SJSA1 (cell line): ENCODE measurements around the gene CRKL. TPM values are rescaled to one million over a fixed set of nuclear protein-coding genes. Genes with fewer than 3 reads are reported as not detected.
A peak's percentile ranks its signal among the peaks of the same experiment; 100 is the strongest.

Experiments used
- DNase-seq, 2 experiments: peaks; one replicate each; pipeline ENCODE4 v3.0.0-alpha.2; 2015 to 2020; ENCODE audit warnings: low spot score in 2 of 2, low read depth in 1 of 2
- H3K27ac ChIP-seq: fragments of 250-450 bp; sonication (Bioruptor Pico); 2 replicates; pipeline ENCODE4 v1.5.1; 2020; ENCODE audit warnings: mild to moderate bottlenecking, moderate library complexity
- H3K27me3 ChIP-seq: fragments of 250-450 bp; sonication (Bioruptor Pico); replicated peaks from 2 replicates; pipeline ENCODE4 v1.5.1; 2020; ENCODE audit warnings: mild to moderate bottlenecking, moderate library complexity
- H3K36me3 ChIP-seq: fragments of 250-450 bp; sonication (Bioruptor Pico); 2 replicates; pipeline ENCODE4 v1.5.1; 2020; ENCODE audit warnings: mild to moderate bottlenecking
- H3K4me1 ChIP-seq: fragments of 250-450 bp; sonication (Bioruptor Pico); replicated peaks from 2 replicates; pipeline ENCODE4 v1.6.1; 2021; ENCODE audit warnings: mild to moderate bottlenecking
- H3K4me3 ChIP-seq: fragments of 250-450 bp; sonication (Bioruptor Pico); 2 replicates; pipeline ENCODE4 v1.5.1; 2020; ENCODE audit warnings: mild to moderate bottlenecking
- H3K9me3 ChIP-seq: fragments of 250-450 bp; sonication (Bioruptor Pico); replicated peaks from 2 replicates; pipeline ENCODE4 v1.5.1; 2020; ENCODE audit warnings: mild to moderate bottlenecking
- total RNA-seq: library from RNA; depleted of rRNA; stranded (reverse); fragments of >200 nt; shearing (Covaris generic); gene quantifications from 2 replicates; pipeline ENCODE4 v1.2.3, GENCODE V29; 2014

CRKL gene
- total RNA-seq, 1 experiment from 2014 or later = 53.9 TPM

DNA sequence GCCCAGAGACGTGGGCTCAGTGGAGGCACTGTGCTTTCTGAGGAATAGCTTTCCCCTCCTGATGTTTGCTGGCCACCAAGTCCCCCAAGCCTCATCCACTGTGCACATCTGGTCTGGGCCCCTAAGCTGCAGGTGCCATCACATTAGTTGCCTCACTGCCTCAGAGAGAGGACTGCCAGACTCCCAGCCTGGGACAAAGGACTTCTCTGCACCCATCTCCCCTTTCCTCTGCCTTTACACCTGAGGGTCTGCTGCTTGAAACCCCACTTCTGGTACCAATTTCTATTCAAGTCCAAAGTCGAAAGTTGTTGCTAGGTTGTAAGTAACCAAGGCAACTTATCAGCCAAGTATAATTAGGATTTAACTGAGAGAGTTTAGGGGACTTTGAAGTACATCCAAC, 61.2 kb downstream of the CRKL start:
- Histone ChIP-seq H3K27me3 (no peaks in the 10 kb centered on the region), H3K4me1 (peaks cover 24% of the 10 kb centered on the region), H3K36me3 (peaks cover 8% of the 10 kb centered on the region), H3K9me3 (peaks cover 10% of the 10 kb centered on the region; the same call in 1 of the 2 replicates), H3K27ac (no peak overlapping the region), H3K4me3 (no peak overlapping the region)
- no peak for DNase-seq

DNA sequence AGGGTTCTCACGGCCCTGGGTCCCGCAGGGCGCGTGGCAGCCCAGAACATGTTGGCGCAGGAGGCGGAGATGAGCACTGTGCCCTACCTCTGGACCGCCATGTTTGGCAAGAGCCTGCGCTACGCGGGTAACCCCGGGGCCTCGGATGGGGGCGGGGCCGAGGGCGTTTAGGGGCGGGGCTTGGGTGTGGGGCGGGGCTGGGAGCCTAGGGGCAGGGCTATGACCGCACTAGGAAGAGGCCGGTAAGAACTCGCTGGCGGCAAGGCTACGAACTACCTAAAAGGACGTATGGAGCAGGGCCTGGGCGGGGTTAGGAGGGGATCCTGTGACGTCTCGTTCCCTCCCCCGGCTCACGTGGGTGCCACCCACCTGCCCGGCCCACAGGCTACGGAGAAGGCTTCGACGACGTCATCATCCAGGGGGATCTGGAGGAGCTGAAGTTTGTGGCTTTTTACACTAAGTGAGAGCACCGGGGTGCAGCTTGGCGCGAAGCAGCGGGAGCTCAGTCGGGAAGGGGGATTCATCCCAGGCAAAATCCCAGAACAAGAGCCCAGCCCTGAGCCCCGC, 62.1 kb downstream of the CRKL start:
- Histone ChIP-seq H3K4me1 (peaks cover 24% of the 10 kb centered on the region), H3K27me3 (no peaks in the 10 kb centered on the region), H3K4me3 (no peak overlapping the region), H3K9me3 (peaks cover 10% of the 10 kb centered on the region; the same call in 1 of the 2 replicates), H3K27ac (no peak overlapping the region), H3K36me3 (peaks cover 13% of the 10 kb centered on the region)
- DNase-seq = no peak

DNA sequence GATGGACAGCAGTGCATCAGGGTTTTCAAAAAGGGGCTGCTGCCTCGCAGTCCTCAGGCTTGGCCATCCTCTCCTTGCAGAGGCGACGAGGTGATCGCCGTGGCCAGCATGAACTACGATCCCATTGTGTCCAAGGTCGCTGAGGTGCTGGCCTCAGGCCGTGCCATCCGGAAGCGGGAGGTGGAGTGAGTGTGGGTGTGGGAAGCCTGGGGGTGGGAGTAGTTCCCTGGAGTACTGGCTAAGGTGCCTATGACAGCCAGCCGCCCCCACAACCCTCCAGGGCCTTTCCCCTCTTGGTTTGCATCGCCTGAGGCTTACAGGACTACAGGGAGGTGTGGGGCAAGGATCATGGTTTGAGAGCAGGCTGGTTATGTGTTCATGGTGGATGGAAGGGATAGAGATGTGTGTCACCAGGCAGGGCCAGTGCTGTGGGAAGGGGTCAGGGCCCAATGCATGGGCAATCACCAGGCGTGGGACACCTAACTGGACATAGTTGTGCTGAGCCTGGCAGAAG, 62.8 kb downstream of the CRKL start:
- no peaks in the 10 kb centered on the region for H3K27me3 ChIP-seq
- H3K4me3 ChIP-seq = no peak overlapping the region
- peaks cover 15% of the 10 kb centered on the region for H3K36me3 ChIP-seq
- peaks cover 10% of the 10 kb centered on the region; the same call in 1 of the 2 replicates for H3K9me3 ChIP-seq
- H3K4me1 ChIP-seq = peaks cover 24% of the 10 kb centered on the region
- no peak for DNase-seq
- no peak overlapping the region for H3K27ac ChIP-seq

DNA sequence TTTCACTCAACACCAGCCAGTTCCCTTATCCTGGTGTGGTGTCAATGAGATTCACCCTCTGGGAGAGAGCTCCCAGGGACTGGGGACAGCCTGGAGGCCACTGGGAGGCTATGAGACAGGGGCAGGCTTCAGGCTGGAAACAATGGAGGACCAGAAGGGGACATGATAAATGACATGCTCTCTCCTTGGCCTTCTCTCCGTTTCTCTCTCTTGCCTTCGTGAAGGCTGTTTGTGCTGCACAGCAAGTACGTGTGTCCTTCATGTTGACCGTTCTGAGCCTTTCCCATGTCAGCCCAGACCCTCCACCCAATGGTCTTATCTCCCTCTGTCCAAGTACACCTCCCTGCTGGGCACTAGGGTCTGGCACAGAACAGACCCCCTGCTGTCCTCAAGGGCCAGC, 63.3 kb downstream of the CRKL start:
- H3K27me3 ChIP-seq = no peaks in the 10 kb centered on the region
- peaks cover 10% of the 10 kb centered on the region; the same call in 1 of the 2 replicates for H3K9me3 ChIP-seq
- peaks cover 15% of the 10 kb centered on the region for H3K36me3 ChIP-seq
- H3K27ac ChIP-seq = no peak overlapping the region
- H3K4me3 ChIP-seq = no peak overlapping the region
- peaks cover 24% of the 10 kb centered on the region for H3K4me1 ChIP-seq
- DNase-seq = no peak

DNA sequence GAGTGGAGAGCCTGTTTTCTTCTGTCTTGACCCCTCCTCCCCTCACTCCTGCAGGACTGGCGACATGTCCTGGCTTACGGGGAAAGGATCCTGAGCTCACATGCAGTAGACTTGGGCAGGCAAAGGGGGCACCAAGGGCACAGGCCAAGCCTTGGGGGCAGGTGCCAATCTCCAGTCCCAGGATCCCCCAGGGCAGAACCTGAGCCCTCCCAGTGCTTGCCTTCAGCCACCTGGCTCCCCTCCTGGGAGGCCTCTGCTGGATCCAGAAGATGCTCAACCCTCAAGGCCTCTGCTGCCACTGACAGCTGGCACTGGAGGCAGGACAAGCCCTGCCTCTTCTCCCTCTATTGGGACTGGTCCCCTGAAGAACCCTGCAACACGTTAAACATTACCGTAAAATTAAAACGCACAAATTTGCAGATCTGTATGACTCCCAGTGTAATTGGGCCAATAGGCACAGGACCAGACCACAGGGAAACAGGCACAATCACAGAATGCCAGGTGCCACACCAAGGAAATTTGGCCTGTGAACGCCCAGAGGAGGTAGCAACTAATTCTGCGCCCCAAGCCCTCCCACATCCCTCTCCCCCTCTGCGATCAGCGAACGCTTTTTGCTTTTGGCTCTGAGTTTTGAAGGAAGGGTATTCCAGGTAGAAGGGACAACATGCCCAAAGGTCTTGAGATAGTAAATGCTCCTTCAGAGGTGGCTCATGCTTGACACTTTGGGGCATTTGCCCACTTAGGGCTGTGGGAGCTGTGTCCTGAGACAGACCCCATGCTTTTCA, 63.9 kb downstream of the CRKL start:
- H3K4me1 ChIP-seq = peaks cover 24% of the 10 kb centered on the region
- H3K27ac ChIP-seq = peak overlapping the region; percentile 64
- H3K27me3 ChIP-seq = no peaks in the 10 kb centered on the region
- peak overlapping the region; percentile 91 for H3K4me3 ChIP-seq
- peaks cover 18% of the 10 kb centered on the region for H3K36me3 ChIP-seq
- no peak for DNase-seq
- peaks cover 10% of the 10 kb centered on the region; the same call in 1 of the 2 replicates for H3K9me3 ChIP-seq

DNA sequence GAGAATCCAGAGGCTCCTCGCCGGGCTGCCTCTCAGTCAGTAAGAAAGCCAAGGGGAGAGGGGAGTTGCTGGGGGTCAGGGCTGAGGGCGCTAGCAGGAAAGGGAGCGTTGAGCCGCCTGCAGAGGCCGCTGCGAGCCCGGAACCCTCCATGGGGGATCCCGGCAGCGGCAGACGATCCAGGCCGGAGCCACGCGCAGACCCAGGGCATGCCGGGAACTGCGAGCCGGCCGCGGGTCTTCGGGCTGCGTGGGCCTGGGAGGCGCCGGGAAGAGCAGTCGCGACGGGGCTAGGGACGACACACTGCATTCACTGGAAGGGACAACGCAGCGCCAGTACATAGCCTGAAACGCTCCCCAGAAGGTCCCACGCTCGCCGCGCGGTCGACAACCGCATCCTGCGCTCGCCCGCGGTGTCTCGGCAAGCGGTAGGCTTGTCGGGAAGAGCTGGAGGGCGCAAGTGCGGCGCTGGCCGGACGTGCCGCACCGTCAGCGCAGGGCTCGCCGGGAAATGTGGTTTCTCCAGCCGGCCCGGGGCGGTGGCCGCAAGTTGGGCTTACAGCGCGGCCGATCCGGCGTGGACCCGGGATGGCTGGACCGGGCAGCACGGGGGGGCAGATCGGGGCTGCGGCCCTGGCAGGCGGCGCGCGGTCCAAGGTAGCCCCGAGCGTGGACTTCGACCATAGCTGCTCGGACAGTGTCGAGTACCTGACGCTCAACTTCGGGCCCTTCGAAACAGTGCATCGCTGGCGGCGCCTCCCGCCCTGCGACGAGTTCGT, 64.8 kb downstream of the CRKL start, which contains the start of gene LZTR1:
Gene LZTR1, plus strand, starts transcription at position 511 of the 776 bp plus-strand sequence. Its CDS starts 75 bp downstream, at position 586.
- H3K4me1 ChIP-seq = peaks cover 24% of the 10 kb centered on the region
- H3K9me3 ChIP-seq = peaks cover 10% of the 10 kb centered on the region; the same call in 1 of the 2 replicates
- DNase-seq = peak; percentile 81 to 90
- no peaks in the 10 kb centered on the region for H3K27me3 ChIP-seq
- peak within 1 kb of the TSS; percentile 91 for H3K4me3 ChIP-seq
- H3K27ac ChIP-seq = peak within 1 kb of the TSS; percentile 64
- peaks cover 22% of the 10 kb centered on the region for H3K36me3 ChIP-seq

DNA sequence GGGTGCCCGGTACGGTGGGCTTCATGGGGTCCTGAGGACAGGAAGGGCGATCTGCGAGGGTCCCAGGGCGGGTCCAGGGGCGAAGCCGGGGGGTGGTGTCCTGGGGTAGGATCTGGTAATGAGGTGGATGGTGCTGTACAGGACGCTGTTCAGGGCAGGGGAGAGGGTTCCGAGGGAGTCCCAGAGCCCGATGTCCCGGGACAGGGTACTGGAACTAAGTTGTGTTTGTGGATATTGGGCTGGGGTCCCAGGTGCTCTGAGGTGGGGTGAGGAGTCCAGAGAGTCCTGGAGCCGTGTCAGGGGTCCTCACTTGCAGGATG, 65.3 kb downstream of the CRKL start:
- Histone ChIP-seq H3K27me3 (no peaks in the 10 kb centered on the region), H3K4me1 (peaks cover 24% of the 10 kb centered on the region), H3K9me3 (peaks cover 10% of the 10 kb centered on the region; the same call in 1 of the 2 replicates), H3K36me3 (peaks cover 24% of the 10 kb centered on the region), H3K4me3 (peak overlapping the region; percentile 91), H3K27ac (peak overlapping the region; percentile 64)
- DNase-seq = no peak

DNA sequence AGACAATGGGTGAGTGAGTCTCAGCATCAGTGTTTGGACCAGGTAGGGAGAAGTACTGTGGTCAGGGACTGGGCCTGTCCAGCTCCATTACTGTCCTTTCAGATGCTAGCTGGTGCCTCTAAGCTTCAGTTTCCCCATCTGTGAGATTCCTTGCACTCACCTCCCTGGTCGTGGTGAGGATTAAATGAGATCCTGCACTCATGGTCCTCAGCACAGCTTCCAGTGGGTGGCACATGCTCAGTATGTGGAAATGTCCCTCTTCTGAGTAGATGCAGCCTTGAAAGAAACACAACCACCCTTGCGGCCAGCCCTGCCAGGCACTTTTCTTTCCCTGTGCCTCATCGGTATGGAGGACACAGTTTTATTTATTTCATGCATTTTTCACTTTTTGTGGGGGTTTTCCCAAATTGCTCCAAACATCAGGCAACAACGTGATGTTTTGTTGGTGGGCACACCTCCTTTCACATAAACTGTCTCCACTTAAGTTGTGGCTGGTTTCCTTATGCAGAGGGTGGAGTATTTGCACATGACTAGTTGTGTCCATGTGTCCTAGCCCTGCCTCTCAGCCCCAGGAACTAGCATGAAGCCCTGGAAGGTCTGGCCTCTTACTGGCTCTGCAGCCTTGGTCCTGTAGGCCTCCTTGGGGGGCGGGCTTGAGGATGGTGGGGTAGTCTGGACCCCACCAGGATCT, 66.0 kb downstream of the CRKL start:
- DNase-seq = no peak
- Histone ChIP-seq H3K4me1 (peaks cover 24% of the 10 kb centered on the region), H3K27me3 (no peaks in the 10 kb centered on the region), H3K36me3 (peaks cover 31% of the 10 kb centered on the region), H3K9me3 (peaks cover 10% of the 10 kb centered on the region; the same call in 1 of the 2 replicates), H3K27ac (no peak overlapping the region), H3K4me3 (peak overlapping the region; percentile 91)

DNA sequence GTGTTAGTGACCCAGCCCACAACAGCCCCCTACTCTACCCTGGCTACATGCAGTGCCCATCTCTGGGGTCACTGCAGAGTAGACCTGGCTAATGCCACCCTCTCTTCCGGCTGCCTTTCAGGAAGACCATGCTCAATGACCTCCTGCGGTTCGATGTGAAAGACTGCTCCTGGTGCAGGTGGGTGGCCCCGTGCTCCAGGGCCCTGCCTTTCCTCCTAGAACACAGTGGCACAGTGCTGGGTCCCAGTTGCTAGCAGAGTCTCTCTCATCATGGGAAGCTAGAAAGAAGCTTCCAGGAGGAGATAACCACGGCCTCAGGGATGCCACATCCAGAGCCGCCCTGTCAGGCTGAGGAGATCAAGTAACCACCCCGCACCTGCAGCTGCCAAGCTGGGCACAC, 68.5 kb downstream of the CRKL start:
- H3K27ac ChIP-seq = no peak overlapping the region
- H3K9me3 ChIP-seq = peaks cover 4% of the 10 kb centered on the region; the same call in 1 of the 2 replicates
- peaks cover 40% of the 10 kb centered on the region for H3K36me3 ChIP-seq
- H3K4me1 ChIP-seq = peaks cover 24% of the 10 kb centered on the region
- no peak overlapping the region for H3K4me3 ChIP-seq
- no peak for DNase-seq
- H3K27me3 ChIP-seq = no peaks in the 10 kb centered on the region

DNA sequence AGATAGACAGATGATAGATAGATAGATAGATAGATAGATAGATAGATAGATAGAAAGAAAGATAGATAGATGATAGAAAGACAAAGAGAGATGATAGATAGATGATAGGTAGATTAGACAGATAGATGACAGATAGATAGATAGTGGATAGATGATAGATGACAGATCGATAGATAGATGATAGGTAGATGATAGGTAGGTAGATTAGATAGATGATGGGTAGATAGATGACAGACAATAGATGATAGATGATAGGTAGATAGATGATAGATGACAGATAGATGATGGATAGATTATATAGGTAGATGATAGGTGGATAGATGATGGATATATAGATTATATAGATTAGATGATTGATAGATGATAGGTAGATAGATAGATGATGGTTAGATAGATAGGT, 69.2 kb downstream of the CRKL start:
- no peak for DNase-seq
- Histone ChIP-seq H3K36me3 (peaks cover 47% of the 10 kb centered on the region), H3K4me3 (no peak overlapping the region), H3K27me3 (no peaks in the 10 kb centered on the region), H3K9me3 (peaks cover 4% of the 10 kb centered on the region; the same call in 1 of the 2 replicates), H3K4me1 (peaks cover 19% of the 10 kb centered on the region), H3K27ac (no peak overlapping the region)

DNA sequence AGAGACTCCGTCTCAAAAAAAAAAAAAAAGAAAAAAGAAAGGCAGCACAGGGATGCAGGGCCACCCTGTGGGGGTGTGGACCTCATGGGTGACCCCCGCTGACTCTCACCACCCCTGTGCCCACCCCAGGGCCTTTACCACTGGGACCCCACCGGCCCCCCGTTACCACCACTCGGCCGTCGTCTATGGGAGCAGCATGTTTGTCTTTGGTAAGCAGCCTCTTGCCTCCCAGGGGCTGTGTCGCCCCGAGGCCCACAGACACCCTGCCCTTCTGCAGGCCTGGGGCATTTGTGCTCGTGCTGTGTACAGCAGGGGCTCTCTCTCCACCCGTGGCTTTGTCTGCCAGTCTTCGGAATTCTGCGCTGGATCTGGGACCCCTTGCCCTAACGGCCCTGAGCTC, 70.2 kb downstream of the CRKL start:
- Histone ChIP-seq H3K4me1 (peaks cover 9% of the 10 kb centered on the region), H3K36me3 (peaks cover 51% of the 10 kb centered on the region), H3K27ac (no peak overlapping the region), H3K4me3 (no peak overlapping the region), H3K27me3 (no peaks in the 10 kb centered on the region), H3K9me3 (no peaks in the 10 kb centered on the region)
- DNase-seq = no peak

DNA sequence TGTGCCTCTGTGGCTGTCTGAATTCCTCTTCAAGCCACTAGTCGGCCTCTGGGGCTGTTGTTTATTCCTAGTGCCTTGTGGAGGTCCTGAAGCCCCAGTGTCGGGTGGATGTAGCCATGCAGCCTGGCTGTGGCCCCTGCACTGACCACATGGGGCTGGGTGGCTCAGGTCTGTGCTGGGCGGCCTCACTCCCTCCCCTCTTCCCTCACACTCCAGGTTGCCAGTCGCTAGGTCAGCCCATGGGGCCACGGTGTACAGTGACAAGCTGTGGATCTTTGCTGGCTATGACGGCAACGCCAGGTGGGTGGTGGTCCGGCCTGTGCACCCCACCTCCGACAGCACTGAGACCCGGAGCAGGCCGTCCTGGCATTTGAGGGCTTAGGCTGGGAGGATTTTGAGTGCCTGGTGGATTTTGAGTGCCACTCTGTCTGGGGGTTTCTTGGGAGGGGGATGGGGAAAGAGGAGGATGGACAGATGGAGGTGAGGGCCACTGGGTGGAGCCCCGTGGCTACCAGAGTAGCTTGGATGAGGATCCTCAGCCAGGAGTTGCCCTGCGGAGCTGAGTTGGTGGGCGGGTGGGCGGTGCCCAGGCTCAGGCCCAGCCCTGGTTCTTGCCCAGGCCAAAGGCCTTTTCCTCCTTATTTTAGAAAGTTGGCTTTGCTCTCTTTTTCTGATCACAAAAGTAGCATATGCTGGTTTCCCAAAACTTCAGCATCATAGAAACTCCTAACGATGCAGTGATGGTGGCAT, 71.5 kb downstream of the CRKL start:
- Histone ChIP-seq H3K27ac (no peak overlapping the region), H3K9me3 (no peaks in the 10 kb centered on the region), H3K4me3 (no peak overlapping the region), H3K4me1 (no peaks in the 10 kb centered on the region), H3K36me3 (peaks cover 54% of the 10 kb centered on the region), H3K27me3 (no peaks in the 10 kb centered on the region)
- DNase-seq = no peak
